HepG2 (cell line): ENCODE data around the gene JUND. TPM values are rescaled to one million over a fixed set of nuclear protein-coding genes. Genes with fewer than 3 reads are reported as not detected.

ENCODE experiments used
- ARNT ChIP-seq: fragments of 450-650 bp; IDR thresholded peaks from 2 replicates; pipeline ENCODE4 v1.6.1; 2017
- ARNTL ChIP-seq: sonication (generic); formaldehyde crosslinking; IDR thresholded peaks from 2 replicates; pipeline ENCODE4 v1.4.0; 2020; ENCODE audit warnings: mild to moderate bottlenecking, missing genetic modification reagents
- DNMT1 ChIP-seq: sonication (generic); formaldehyde crosslinking; IDR thresholded peaks from 2 replicates; pipeline ENCODE4 v1.5.1; 2020; ENCODE audit warnings: mild to moderate bottlenecking, missing genetic modification reagents
- GATAD1 ChIP-seq: IDR thresholded peaks from 2 replicates; pipeline ENCODE4 v1.6.1; 2016; ENCODE audit warnings: missing genetic modification reagents, missing compliant biosample characterization
- KAT8 ChIP-seq: IDR thresholded peaks from 2 replicates; pipeline ENCODE4 v1.6.1; 2016; ENCODE audit warnings: missing genetic modification reagents, missing compliant biosample characterization
- NCOR1 ChIP-seq: fragments of 200-600 bp; sonication (generic); IDR thresholded peaks from 2 replicates; pipeline ENCODE4 v1.7.0; 2017; ENCODE audit warnings: antibody characterized with exemption, low read length, borderline replicate concordance
- NR2F1 ChIP-seq, 2 experiments: fragments of 450-650 bp in 1 of 2; formaldehyde crosslinking in 1 of 2; IDR thresholded peaks; 2 replicates each; pipeline versions ENCODE4 v1.5.0 to v1.6.1; 2016 to 2020; ENCODE audit warnings: mild to moderate bottlenecking in 1 of 2, missing compliant biosample characterization in 1 of 2, missing genetic modification reagents in 1 of 2, moderate library complexity in 1 of 2
- PLRG1 ChIP-seq: fragments of 450-650 bp; conservative IDR thresholded peaks from 2 replicates; pipeline ENCODE4 v1.6.1; 2016
- POLR2A ChIP-seq, 2 experiments: IDR thresholded peaks; 2 replicates each; pipeline ENCODE4 v1.6.1; 2011; ENCODE audit warnings: low read depth in 2 of 2, low read length in 2 of 2, mild to moderate bottlenecking in 1 of 2, moderate library complexity in 1 of 2; ENCODE audit not compliant: insufficient read depth in 1 of 2
- RBM39 ChIP-seq: fragments of 200-400 bp; formaldehyde crosslinking; IDR thresholded peaks from one replicate; pipeline ENCODE4 v1.6.1; 2018; ENCODE audit warnings: antibody characterized with exemption, mild to moderate bottlenecking, low read depth, low read length; ENCODE audit not compliant: poor library complexity, severe bottlenecking
- REPIN1 ChIP-seq: sonication (generic); formaldehyde crosslinking; IDR thresholded peaks from 2 replicates; pipeline ENCODE4 v1.8.0; 2022; ENCODE audit warnings: missing genetic modification reagents, low read depth, mild to moderate bottlenecking, borderline replicate concordance
- SMAD3 ChIP-seq: sonication (generic); formaldehyde crosslinking; IDR thresholded peaks from 2 replicates; pipeline ENCODE4 v1.4.0; 2020; ENCODE audit warnings: missing genetic modification reagents
- SRF ChIP-seq: IDR thresholded peaks from 2 replicates; pipeline ENCODE4 v1.6.1; 2011; ENCODE audit warnings: mild to moderate bottlenecking, low read depth, low read length, moderate library complexity
- TSC22D2 ChIP-seq: sonication (generic); formaldehyde crosslinking; IDR thresholded peaks from 2 replicates; pipeline ENCODE4 v1.5.1; 2020; ENCODE audit warnings: missing genetic modification reagents, mild to moderate bottlenecking, borderline replicate concordance
- ZNF460 ChIP-seq: sonication (generic); formaldehyde crosslinking; IDR thresholded peaks from 2 replicates; pipeline ENCODE4 v1.5.1; 2020; ENCODE audit warnings: missing genetic modification reagents, mild to moderate bottlenecking, borderline replicate concordance
- polyA plus RNA-seq, 8 experiments: library from polyadenylated mRNA; depleted of rRNA in 3 of 8; stranded (reverse) in 7 of 8; unstranded in 1 of 8; fragments of >200 nt; fragmentation: Illumina TruSeq in 4 of 8; extraction: Trizol in 4 of 8; gene quantifications; 2 replicates each; pipeline versions ENCODE4 v1.2.1 to v1.2.3, GENCODE V29; 2011 to 2016; ENCODE audit warnings: low read depth in 4 of 8, missing spikeins in 1 of 8, mixed read lengths in 1 of 8; ENCODE audit not compliant: insufficient read depth in 1 of 8
- total RNA-seq, 5 experiments: library from RNA; depleted of rRNA; stranded (reverse); fragments of >200 nt; fragmentation: Illumina TruSeq; extraction: Trizol; gene quantifications; 2 replicates each; pipeline ENCODE4 v1.2.3, GENCODE V29; 2016; ENCODE audit warnings: low read depth in 1 of 5
- TF ChIP-seq, protein P1 (sequence below): sonication (generic); formaldehyde crosslinking; IDR thresholded peaks from 2 replicates; pipeline ENCODE4 v1.5.0; 2020; ENCODE audit warnings: missing genetic modification reagents
- TF ChIP-seq, protein P2 (sequence below): sonication (generic); formaldehyde crosslinking; IDR thresholded peaks from 2 replicates; pipeline ENCODE4 v1.4.0; 2020; ENCODE audit warnings: missing genetic modification reagents
- TF ChIP-seq, protein P3 (sequence below): sonication (generic); formaldehyde crosslinking; IDR thresholded peaks from 2 replicates; pipeline ENCODE4 v1.4.0; 2020; ENCODE audit warnings: missing genetic modification reagents, borderline replicate concordance
- TF ChIP-seq, protein P4 (sequence below): sonication (generic); formaldehyde crosslinking; IDR thresholded peaks from 2 replicates; pipeline ENCODE4 v1.8.1; 2023; ENCODE audit warnings: mild to moderate bottlenecking, moderate library complexity, missing genetic modification reagents
- TF ChIP-seq, protein P5 (sequence below): sonication (generic); formaldehyde crosslinking; IDR thresholded peaks from 2 replicates; pipeline ENCODE4 v1.5.0; 2020; ENCODE audit warnings: mild to moderate bottlenecking, missing genetic modification reagents, borderline replicate concordance

The JUND gene
- total and polyA plus RNA-seq, 2 of the 13 experiments (the other 11 are each of a cell fraction or from before 2014, with no cell fraction given): 41.2 to 59.8 TPM

DNA sequence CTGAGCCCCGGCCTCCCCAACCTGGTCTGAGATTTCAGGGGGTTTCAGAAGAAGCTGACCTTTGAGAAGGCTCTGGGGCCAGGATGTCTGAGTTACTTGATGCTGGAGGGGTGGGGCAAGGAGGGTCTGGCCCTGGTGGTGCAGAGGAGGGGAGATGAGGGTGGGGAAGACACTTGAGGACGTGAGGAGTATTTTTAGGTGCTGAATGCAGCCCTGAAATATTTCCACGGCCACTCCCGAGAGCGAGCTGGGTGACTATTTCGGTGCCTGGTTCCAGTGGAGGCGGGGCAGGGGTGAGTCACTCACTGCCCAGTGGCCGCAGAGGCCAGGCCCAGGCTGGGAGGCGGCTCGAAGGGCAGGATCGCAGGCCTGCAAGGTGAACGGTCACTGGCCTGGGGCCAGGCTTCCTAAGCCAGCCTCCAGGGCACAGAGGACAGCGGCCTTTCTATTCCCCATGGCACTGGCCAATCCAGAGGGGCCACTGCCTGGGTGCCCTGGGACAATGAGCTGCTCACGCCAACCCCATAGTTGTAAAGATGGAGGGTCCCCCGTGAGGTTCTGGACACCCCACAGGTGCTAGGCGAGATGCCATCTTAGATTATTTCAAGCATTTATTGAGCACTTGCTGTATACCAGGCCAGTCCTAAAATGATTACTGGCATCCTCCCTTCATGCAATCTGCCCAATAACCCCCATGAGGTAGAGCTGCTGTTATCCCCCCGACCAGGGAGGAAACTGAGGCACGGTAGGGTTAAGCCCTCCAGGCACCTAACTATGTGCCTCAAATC lies 19.7 kb upstream of the JUND start (continued):
- no peak for TF ChIP-seq POLR2A (IDR thresholded peaks at IDR 0.05; ENCODE audit: insufficient read depth in 1 of 2, low read depth in 2 of 2, low read length in 2 of 2)
- TF ChIP-seq, protein P1, sequence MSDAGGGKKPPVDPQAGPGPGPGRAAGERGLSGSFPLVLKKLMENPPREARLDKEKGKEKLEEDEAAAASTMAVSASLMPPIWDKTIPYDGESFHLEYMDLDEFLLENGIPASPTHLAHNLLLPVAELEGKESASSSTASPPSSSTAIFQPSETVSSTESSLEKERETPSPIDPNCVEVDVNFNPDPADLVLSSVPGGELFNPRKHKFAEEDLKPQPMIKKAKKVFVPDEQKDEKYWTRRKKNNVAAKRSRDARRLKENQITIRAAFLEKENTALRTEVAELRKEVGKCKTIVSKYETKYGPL (CRISPR knock-in tag): no peak
- no peak for TF ChIP-seq RBM39
- TF ChIP-seq SMAD3 (CRISPR knock-in tag): no peak
- TF ChIP-seq NR2F1 (CRISPR knock-in tag; IDR thresholded peaks at IDR 0.05): no peak
- TF ChIP-seq, protein P2, sequence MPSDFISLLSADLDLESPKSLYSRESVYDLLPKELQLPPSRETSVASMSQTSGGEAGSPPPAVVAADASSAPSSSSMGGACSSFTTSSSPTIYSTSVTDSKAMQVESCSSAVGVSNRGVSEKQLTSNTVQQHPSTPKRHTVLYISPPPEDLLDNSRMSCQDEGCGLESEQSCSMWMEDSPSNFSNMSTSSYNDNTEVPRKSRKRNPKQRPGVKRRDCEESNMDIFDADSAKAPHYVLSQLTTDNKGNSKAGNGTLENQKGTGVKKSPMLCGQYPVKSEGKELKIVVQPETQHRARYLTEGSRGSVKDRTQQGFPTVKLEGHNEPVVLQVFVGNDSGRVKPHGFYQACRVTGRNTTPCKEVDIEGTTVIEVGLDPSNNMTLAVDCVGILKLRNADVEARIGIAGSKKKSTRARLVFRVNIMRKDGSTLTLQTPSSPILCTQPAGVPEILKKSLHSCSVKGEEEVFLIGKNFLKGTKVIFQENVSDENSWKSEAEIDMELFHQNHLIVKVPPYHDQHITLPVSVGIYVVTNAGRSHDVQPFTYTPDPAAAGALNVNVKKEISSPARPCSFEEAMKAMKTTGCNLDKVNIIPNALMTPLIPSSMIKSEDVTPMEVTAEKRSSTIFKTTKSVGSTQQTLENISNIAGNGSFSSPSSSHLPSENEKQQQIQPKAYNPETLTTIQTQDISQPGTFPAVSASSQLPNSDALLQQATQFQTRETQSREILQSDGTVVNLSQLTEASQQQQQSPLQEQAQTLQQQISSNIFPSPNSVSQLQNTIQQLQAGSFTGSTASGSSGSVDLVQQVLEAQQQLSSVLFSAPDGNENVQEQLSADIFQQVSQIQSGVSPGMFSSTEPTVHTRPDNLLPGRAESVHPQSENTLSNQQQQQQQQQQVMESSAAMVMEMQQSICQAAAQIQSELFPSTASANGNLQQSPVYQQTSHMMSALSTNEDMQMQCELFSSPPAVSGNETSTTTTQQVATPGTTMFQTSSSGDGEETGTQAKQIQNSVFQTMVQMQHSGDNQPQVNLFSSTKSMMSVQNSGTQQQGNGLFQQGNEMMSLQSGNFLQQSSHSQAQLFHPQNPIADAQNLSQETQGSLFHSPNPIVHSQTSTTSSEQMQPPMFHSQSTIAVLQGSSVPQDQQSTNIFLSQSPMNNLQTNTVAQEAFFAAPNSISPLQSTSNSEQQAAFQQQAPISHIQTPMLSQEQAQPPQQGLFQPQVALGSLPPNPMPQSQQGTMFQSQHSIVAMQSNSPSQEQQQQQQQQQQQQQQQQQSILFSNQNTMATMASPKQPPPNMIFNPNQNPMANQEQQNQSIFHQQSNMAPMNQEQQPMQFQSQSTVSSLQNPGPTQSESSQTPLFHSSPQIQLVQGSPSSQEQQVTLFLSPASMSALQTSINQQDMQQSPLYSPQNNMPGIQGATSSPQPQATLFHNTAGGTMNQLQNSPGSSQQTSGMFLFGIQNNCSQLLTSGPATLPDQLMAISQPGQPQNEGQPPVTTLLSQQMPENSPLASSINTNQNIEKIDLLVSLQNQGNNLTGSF (CRISPR knock-in tag): no peak
- TF ChIP-seq, protein P3, sequence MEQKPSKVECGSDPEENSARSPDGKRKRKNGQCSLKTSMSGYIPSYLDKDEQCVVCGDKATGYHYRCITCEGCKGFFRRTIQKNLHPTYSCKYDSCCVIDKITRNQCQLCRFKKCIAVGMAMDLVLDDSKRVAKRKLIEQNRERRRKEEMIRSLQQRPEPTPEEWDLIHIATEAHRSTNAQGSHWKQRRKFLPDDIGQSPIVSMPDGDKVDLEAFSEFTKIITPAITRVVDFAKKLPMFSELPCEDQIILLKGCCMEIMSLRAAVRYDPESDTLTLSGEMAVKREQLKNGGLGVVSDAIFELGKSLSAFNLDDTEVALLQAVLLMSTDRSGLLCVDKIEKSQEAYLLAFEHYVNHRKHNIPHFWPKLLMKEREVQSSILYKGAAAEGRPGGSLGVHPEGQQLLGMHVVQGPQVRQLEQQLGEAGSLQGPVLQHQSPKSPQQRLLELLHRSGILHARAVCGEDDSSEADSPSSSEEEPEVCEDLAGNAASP: no peak
- TF ChIP-seq, protein P4, sequence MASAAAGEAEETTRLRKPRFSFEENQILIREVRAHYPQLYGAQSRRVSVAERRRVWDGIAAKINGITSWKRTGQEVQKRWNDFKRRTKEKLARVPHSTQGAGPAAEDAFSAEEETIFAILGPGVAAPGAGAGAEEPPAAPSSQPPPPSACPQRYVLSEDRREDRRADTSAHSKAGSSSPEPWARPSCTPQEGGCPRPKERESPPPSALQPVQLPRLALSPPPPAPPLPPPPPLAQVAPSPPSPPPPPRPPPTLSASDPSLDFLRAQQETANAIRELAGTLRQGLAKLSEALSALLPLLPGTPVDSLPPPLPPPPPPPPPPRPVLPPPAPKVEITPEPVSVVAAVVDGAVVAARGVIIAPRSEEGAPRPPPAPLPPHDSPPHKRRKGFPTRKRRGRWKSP (CRISPR knock-in tag): no peak
- TF ChIP-seq, protein P5, sequence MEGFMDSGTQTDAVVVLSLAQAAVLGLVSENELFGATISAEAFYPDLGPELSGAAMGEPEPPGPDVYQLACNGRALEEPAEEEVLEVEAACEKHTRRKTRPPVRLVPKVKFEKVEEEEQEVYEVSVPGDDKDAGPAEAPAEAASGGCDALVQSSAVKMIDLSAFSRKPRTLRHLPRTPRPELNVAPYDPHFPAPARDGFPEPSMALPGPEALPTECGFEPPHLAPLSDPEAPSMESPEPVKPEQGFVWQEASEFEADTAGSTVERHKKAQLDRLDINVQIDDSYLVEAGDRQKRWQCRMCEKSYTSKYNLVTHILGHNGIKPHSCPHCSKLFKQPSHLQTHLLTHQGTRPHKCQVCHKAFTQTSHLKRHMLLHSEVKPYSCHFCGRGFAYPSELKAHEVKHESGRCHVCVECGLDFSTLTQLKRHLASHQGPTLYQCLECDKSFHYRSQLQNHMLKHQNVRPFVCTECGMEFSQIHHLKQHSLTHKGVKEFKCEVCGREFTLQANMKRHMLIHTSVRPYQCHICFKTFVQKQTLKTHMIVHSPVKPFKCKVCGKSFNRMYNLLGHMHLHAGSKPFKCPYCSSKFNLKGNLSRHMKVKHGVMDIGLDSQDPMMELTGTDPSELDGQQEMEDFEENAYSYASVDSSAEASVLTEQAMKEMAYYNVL: no peak
- TF ChIP-seq ARNT: no peak
- no peak for TF ChIP-seq SRF
- TF ChIP-seq KAT8 (CRISPR knock-in tag): peak; percentile 41; the same call in 1 of the 2 replicates
- TF ChIP-seq DNMT1 (CRISPR knock-in tag): no peak
- no peak for TF ChIP-seq REPIN1 (CRISPR knock-in tag)
- peak; percentile 71; the same call in 1 of the 2 replicates for TF ChIP-seq ZNF460
- no peak for TF ChIP-seq GATAD1 (CRISPR knock-in tag)
- TF ChIP-seq PLRG1: no peak
- TF ChIP-seq NCOR1: no peak
- TF ChIP-seq TSC22D2: no peak
- TF ChIP-seq ARNTL: no peak
